HFF-Myc (cell line): ENCODE results near the gene VDR.

ENCODE experiments used
- DNase-seq: peaks from one replicate; pipeline ENCODE4 v3.0.0-alpha.2; 2011; ENCODE audit warnings: low read depth; ENCODE audit errors: extremely low read depth
- H3K4me3 ChIP-seq: replicated peaks from 2 replicates; pipeline ENCODE4 v1.5.1; 2011; ENCODE audit warnings: low read depth, mild to moderate bottlenecking, control low read depth, low read length
- TF ChIP-seq, protein P1 (sequence below): IDR thresholded peaks from 2 replicates; pipeline ENCODE4 v1.5.1; 2012; ENCODE audit warnings: mild to moderate bottlenecking, low read depth, low read length, control low read depth; ENCODE audit errors: missing control alignments

Gene VDR

DNA sequence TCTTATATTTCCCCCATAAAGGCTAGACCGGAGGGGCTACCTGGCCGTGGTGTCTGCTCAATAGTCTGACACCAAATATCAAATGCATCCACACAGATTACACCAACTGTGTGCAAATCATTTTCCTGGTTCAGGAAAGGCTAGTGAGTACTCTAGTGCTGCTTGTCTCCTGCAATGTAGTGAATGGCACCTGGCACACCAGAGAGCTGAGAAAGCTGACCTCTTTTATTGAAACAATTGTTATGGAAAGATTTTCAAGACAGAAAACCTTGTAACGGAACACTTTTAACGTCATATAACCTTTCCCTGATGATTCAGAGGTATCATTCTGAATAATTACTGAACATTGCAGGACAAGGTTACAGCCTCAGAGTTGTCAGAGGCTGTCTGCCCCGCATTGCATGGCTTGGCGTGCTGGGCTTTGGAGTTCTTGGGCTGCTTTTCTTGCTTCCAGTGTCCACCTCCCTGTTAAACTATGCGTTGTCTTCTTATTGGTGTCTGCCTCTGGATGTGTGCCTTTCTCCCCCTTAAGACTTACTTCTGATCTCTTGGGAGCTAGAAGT is 44.4 kb downstream of the VDR start:
- TF ChIP-seq, protein P1, sequence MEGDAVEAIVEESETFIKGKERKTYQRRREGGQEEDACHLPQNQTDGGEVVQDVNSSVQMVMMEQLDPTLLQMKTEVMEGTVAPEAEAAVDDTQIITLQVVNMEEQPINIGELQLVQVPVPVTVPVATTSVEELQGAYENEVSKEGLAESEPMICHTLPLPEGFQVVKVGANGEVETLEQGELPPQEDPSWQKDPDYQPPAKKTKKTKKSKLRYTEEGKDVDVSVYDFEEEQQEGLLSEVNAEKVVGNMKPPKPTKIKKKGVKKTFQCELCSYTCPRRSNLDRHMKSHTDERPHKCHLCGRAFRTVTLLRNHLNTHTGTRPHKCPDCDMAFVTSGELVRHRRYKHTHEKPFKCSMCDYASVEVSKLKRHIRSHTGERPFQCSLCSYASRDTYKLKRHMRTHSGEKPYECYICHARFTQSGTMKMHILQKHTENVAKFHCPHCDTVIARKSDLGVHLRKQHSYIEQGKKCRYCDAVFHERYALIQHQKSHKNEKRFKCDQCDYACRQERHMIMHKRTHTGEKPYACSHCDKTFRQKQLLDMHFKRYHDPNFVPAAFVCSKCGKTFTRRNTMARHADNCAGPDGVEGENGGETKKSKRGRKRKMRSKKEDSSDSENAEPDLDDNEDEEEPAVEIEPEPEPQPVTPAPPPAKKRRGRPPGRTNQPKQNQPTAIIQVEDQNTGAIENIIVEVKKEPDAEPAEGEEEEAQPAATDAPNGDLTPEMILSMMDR = no peak
- H3K4me3 ChIP-seq = no peak overlapping the region
- DNase-seq = no peak

DNA sequence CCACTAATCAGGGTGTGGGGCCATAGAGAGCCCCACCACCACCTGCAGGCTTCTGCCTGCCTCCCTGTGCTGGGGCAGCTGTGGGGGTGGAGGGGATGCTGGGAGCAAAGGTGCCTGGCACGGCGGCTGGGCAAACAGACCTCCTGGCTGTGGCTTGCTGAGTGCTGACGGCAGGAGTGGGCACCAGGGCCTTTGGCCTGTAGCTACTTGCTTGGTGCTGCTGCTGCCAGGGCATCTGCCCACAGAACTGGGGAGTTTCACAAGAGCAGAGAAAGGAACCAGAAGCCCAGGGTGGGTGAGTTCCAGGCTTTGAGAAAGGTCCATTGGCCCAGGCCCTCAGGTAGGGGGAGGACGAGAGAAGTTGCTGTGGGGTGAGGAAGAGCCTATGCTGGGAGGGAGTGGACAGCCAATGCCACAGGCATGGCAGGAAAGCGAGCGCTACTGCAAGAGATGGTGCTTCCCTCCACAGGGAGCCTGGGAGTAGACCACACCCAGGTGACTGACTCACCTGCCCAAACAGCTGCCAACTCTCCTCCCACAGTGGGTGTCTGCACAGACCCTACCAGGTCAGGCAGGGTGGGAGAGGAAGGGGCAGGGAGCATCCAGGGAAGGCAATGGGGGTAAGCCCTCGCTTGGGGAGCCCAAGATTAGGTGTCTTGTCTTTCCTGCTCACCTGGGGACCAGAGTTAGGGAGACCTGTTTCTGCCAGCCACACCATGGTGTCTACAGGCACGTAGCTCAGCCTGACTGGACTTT is 46.1 kb downstream of the VDR start:
- H3K4me3 ChIP-seq = no peak overlapping the region
- TF ChIP-seq, protein P1 = no peak
- DNase-seq = no peak

DNA sequence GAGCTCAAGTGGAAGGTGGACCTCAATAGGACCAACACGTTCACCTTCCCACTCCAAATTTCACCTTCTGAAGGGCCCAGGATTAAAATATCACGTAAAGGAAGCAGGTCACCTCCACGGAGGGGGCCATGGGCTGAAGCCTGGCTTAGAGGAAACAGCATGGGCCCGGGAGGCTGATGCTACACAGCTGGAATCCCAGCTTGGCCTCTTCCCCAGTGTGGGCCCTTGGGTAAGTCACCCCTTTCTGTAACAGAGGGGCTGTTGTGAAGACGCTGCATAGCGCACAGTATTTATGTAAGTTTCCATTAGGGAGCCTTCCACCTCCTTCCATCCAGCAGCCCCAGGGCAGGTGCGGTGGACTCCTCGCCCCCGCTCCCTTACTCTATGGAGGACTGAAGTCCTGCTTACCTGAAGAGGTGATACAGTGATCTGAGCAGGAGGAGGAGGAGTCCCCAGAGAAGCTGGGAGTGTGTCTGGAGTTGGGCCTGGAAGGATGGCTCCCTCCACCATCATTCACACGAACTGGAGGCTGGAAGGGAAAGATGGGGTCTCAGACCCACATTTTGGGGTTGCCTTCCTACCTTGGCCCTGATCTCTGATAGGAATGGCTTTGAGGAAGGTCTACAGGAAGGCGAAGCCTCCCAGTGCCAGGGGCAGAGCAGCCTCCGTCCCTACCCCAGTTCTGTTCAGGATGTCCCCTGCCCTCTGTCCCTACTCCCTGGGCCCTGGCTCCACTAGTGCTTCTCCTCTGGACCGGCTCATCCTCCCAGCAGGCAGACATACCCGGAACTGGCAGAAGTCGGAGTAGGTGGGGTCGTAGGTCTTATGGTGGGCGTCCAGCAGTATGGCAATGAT is 47.8 kb downstream of the VDR start:
- no peak overlapping the region for H3K4me3 ChIP-seq
- TF ChIP-seq, protein P1 = no peak
- DNase-seq = no peak

DNA sequence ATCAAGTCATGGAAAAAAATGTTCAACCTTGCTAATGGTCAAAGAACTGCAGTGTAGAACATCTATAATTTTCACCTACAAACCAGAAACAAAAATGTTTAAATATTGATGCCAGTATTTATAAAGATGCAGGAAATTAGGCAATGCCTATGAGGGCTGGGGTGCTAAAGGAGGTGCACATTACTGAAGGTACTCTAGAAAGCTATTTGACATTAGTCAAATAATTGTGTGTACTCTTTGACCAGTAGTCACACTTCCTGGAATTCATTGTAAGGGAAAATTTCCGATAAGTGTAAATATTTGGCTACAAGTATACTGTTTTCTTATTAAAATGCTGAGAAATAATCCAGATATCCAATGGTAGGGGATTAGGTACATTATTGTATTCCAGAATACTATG is 48.7 kb downstream of the VDR start:
- DNase-seq = no peak
- TF ChIP-seq, protein P1 = no peak
- no peak overlapping the region for H3K4me3 ChIP-seq

DNA sequence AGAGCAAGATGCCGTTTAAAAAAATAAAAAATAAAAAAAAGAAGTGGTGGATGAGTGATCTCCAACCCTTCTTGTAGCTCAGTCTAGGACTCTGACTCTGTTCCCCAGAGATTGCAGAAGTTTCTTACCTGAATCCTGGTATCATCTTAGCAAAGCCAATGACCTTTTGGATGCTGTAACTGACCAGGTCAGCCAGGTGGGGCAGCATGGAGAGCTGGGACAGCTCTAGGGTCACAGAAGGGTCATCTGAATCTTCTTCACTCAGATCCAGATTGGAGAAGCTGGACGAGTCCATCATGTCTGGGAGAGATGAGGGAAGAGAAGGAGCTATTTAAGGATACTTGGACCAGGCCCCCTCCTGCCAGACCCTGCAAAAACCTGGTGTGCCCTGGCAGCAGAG is 49.3 kb downstream of the VDR start:
- no peak for DNase-seq
- TF ChIP-seq, protein P1 = no peak

DNA sequence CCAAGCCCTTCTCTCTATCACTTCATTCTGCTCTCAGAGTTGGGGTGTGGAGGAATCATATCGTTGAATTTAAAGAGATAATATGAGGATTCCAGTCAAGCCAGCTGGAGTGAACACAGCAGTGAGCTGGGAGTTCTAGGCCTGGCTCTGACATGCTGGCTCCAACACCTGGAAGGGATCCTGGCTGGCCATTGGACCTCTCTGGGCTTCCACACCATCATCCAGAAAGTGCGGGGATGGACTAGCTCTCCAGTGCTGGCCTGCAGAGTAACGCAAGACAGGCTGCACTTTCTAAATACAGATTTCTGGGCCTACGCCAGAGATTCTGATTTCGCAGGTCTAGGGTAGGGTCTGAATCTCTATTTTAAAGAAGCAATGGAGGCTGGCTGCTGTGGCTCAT is 50.3 kb downstream of the VDR start:
- DNase-seq = no peak
- TF ChIP-seq, protein P1 = no peak
- no peak overlapping the region for H3K4me3 ChIP-seq

More for the DNA sequence above, 49.3 kb downstream of the VDR start:
- no peak overlapping the region for H3K4me3 ChIP-seq
